Stimulated activated CD4-positive, alpha-beta T cell treated with anti-CD3 and anti-CD28 coated beads, Interleukin-1b, Interleukin-23, amount 100 ng/mL, for 4 hours (primary cell): ENCODE measurements around the gene SREBF1.
"Not testable (repeated sequence)": the region's sequence is repeated elsewhere in the genome, so short reads cannot be mapped to it uniquely, and the experiment has no call there.

Source experiments
- DNase-seq, 2 donors: peaks; one replicate each; pipeline ENCODE4 v3.0.0-alpha.2; 2020; ENCODE audit warnings: low read depth in 2 of 2

The SREBF1 gene

GRCh38 chr17:17812211-17813054 is 24.4 kb downstream of the SREBF1 start:
- DNase-seq = peak; percentile 63 to 65

DNA sequence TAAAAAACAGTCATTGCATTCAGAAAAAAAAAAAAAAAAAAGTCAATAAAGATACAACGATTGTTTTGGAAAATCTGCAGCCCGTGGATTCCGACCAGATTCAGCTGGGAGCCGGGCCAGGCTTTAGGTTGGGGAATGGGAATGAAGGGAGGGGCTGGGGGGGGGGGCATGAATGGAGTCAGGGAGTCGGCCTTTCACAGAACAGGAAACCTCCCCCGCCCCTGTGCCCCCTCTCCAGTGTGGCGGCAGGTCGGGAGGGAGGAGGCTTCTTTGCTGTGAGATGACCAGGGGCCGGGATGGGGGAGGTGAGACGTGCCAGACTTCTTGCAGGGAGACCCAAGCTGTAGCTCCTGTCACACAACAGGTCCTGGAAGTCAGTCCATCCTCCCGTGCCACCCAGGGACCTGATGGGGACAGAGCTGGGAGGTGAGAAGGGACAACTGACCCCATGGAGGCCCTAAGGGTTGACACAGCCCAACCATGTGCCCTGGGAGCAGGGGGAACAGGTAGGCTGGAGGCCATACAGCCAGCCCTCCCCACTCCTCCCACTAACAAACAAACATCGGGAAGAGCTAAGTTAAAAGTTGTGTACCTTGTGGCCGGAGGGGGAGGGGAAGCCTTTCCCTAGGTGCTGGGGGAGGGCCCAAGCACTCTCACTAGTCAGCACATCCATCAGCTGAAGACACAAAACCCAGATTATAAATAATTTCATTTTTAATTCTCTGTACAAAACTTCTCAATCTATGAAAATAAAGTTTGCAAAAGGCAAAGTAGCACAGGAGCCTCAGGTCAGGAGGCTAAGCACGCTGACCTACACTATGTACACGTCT is 25.2 kb downstream of the SREBF1 start:
- DNase-seq = no peak

GRCh38 chr17:17810895-17811248 is 25.9 kb downstream of the SREBF1 start:
- no peak for DNase-seq

DNA sequence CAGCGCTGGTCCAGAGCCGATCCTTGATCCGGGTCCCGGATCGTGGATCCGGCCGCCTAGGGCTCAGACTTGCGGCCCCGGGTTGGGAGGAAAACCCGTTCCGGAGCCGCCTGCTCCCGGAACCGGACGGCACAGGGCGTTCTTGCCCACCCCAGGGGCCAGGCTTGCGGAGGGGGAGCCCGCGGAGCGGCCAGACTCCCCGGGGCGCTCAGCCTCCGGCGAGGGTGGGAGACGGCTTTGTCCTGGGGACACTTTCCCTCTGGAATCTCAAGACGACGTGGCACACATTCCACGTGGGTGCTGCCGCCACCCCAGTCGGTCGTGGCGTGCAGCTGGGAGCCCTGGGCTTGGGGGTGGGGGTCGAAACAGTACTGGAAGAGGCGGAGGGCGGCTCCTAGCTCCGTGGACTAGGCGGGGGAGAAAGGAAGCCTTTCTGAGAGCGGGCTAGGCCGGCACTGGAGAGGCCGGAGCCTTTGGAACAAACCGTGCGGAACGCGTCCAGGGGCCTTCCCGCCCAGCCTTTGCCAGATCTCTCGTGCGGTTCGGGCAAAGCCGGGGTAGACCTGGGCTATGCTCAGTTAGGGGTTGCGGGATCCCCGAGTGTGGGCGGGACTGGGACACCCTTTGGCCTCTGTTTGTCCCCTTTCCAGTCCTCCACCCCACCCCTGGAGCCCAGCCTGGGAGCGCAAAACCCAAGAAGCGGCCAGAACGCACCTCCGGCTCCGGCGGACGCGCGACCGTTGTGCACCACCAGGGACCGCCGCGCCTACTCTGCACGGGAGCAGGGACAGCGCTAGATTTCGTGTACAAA is 26.5 kb downstream of the SREBF1 start:
- DNase-seq = no peak

DNA sequence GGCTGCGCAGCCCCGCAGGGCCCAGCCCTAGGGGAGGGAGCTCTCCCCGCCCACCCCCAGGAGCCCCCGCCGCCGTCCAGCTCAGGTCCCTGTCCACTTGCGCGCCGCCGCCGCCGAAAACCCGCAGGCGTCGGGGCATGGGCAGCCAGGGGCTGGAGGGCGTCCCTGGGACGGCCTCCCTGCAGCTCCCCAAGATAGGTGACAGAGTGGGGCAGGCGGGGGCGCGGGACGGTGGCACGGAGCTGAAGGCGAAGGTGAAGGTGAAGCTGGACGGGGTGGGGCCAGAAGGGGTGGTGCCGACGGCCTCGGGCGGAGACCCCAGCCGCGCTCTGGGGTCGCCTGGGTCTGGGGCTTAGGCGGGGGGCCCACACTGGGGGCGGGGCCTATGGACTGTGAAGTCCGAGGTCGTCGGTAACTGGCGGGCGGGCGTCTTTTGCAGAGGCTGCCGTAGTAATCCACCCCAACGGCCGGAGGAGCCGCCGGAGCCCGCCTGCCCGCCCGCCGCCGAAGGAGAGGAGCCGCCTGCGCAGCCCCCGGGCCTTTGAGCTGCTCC is 27.2 kb downstream of the SREBF1 start:
- no peak for DNase-seq

- no peak for DNase-seq
Measured at GRCh38 chr17:17808706-17809432, 27.9 kb downstream of the SREBF1 start.

- DNase-seq = not testable (repeated sequence)
Measured at GRCh38 chr17:17808200-17808599, 28.6 kb downstream of the SREBF1 start.

DNA sequence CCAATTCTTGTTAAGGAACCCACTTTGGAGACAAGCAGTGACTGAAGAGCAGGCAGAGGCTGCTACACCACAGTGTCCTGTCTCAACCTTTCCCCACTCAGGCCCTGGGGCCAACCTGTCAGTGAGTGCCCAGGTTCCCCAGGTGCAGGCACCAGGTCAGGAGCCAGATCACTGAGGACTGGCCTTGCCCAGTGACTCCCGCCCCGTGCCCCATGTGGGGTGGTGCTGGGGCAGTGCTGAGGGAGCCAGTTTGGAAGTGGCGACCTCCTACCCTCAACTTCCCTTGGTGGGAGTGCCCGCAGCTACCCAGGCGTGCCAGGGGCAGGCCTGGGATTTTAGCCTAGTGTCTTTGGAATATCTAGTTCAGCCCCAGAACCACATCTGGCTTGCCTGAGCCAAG is 29.3 kb downstream of the SREBF1 start:
- DNase-seq = no peak

- DNase-seq = no peak
Measured at GRCh38 chr17:17806611-17807274, 30.0 kb downstream of the SREBF1 start.

- no peak for DNase-seq
Measured at GRCh38 chr17:17806035-17806434, 30.8 kb downstream of the SREBF1 start.

- DNase-seq = no peak
Measured at GRCh38 chr17:17805575-17805974, 31.2 kb downstream of the SREBF1 start.

- no peak for DNase-seq
Measured at GRCh38 chr17:17804007-17804406, 32.8 kb downstream of the SREBF1 start.

DNA sequence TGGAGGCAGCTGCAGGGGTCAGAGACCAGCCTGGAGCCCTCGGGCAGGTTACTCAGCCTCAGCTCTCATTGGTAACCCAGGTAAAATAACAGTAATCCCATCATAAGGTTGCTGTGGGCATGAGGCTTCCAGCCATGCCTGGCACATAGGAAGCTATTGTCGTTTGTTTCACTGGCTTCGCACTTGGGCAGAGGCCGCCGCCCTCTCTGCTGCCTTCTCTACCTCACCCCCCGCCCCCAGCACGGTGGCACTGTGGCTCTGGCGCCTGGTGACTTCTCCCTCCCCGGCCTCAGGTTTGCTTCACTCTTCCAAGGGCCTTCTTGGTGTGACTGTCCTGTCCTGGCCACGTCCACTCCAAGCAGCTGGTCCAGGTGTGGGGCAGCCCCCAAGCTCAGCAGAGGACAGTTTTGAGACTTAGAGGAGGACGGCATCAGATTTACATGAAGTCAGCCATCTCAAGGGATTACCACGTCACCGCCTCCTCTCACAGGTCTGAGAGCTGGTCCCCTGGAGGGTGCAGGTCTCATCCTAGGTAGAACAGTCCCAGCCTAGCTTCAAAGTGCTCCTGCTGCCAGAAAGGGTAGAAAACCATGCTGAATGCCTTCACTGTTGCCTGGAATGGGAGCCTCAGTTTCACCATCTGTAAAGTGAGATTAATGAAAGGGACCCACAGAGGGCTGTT is 34.8 kb downstream of the SREBF1 start:
- DNase-seq = no peak

- no peak for DNase-seq
Measured at GRCh38 chr17:17800504-17801021, 36.2 kb downstream of the SREBF1 start.

- DNase-seq = no peak
Measured at GRCh38 chr17:17798573-17799255, 38.1 kb downstream of the SREBF1 start.

DNA sequence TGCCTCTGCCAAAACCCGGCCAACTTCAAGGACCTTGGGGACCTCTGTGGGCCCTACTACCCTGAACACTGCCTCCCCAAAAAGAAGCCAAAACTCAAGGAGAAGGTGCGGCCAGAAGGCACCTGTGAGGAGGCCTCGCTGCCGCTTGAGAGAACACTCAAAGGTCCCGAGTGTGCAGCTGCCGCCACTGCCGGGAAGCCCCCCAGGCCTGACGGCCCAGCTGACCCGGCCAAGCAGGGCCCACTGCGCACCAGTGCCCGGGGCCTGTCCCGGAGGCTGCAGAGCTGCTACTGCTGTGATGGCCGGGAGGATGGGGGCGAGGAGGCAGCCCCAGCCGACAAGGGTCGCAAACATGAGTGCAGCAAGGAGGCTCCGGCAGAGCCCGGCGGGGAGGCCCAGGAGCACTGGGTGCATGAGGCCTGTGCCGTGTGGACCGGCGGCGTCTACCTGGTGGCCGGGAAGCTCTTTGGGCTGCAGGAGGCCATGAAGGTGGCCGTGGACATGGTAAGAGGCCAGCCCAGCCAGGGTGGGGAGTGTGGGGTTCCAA is 38.7 kb downstream of the SREBF1 start:
- DNase-seq = no peak

DNA sequence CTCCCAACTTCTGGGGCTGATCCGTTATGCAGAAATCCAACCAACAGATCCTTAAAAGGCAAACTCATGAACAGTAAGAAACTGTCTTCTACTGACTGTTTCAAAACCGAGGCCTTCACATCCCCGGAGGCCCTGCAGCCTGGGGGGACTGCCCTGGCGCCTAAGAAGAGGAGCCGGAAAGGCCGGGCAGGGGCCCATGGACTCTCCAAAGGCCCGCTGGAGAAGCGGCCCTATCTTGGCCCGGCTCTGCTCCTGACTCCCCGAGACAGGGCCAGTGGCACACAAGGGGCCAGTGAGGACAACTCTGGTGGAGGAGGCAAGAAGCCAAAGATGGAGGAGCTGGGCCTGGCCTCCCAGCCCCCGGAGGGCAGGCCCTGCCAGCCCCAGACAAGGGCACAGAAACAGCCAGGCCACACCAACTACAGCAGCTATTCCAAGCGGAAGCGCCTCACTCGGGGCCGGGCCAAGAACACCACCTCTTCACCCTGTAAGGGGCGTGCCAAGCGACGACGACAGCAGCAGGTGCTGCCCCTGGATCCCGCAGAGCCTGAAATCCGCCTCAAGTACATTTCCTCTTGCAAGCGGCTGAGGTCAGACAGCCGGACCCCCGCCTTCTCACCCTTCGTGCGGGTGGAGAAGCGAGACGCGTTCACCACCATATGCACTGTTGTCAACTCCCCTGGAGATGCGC is 39.5 kb downstream of the SREBF1 start:
- DNase-seq = no peak

- DNase-seq = no peak
Measured at GRCh38 chr17:17796787-17797061, 40.1 kb downstream of the SREBF1 start.
